DMS 273 (cell line): ENCODE measurements around the gene OR52N1.

Experiments
- DNase-seq: peaks from one replicate; lab custom pipeline; 2025; ENCODE audit not compliant: unreplicated experiment; lab: John Stamatoyannopoulos, UW

Gene OR52N1

GRCh38 chr11:5791165-5791564 lies at the start of gene OR52N1:
TSS of gene OR52N1 (minus strand) at chr11:5791265. CDS start at chr11:5788816, 2,449 bp downstream.
- no peak for DNase-seq

GRCh38 chr11:5837695-5838094 lies 46.6 kb upstream of the OR52N1 start:
- DNase-seq: no peak

GRCh38 chr11:5833446-5833845 lies 42.4 kb upstream of the OR52N1 start:
- DNase-seq: no peak

GRCh38 chr11:5831196-5831829 lies 40.2 kb upstream of the OR52N1 start:
- no peak for DNase-seq

GRCh38 chr11:5818245-5818886 lies 27.3 kb upstream of the OR52N1 start:
- DNase-seq: no peak

GRCh38 chr11:5815534-5815933 lies 24.5 kb upstream of the OR52N1 start:
- no peak for DNase-seq

GRCh38 chr11:5809905-5810795 lies 19.1 kb upstream of the OR52N1 start:
- no peak for DNase-seq

GRCh38 chr11:5809122-5809519 lies 18.1 kb upstream of the OR52N1 start:
- DNase-seq: no peak

- peak; percentile 67 for DNase-seq
Observed at GRCh38 chr11:5808500-5809121, 17.5 kb upstream of the OR52N1 start, which contains the start of gene OR52N2. TSS of gene OR52N2 (plus strand) at chr11:5808924. CDS start at chr11:5820336, 11,412 bp downstream.

GRCh38 chr11:5807580-5807979 lies 16.5 kb upstream of the OR52N1 start:
- no peak for DNase-seq

GRCh38 chr11:5803982-5804381 lies 12.9 kb upstream of the OR52N1 start:
- DNase-seq: no peak

GRCh38 chr11:5796541-5796940 lies 5.5 kb upstream of the OR52N1 start:
- no peak for DNase-seq

- no peak for DNase-seq
Observed at GRCh38 chr11:5783255-5783654, 7.8 kb downstream of the OR52N1 start, which contains the start of gene OR52N5. TSS of gene OR52N5 (minus strand) at chr11:5783355. CDS start at chr11:5778634, 4,721 bp downstream.

- no peak for DNase-seq
Observed at GRCh38 chr11:5767056-5767455, 24.0 kb downstream of the OR52N1 start.

- DNase-seq: no peak
Observed at GRCh38 chr11:5753943-5754342, 37.1 kb downstream of the OR52N1 start, which contains the start of gene OR52N4. TSS of gene OR52N4 (plus strand) at chr11:5754243. CDS start at chr11:5754741, 498 bp downstream.

GRCh38 chr11:5749836-5750235 lies 41.2 kb downstream of the OR52N1 start:
- no peak for DNase-seq

GRCh38 chr11:5746614-5747013 lies 44.5 kb downstream of the OR52N1 start:
- no peak for DNase-seq

GRCh38 chr11:5738431-5738830 lies 52.6 kb downstream of the OR52N1 start:
- no peak for DNase-seq

- DNase-seq: no peak
Observed at GRCh38 chr11:5737670-5738392, 53.2 kb downstream of the OR52N1 start.

GRCh38 chr11:5737091-5737490 lies 54.0 kb downstream of the OR52N1 start:
- DNase-seq: no peak
